ENCODE measurements around the gene KCNK16. TPM values are rescaled to one million over a fixed set of nuclear protein-coding genes. Genes with fewer than 3 reads are reported as not detected.
A peak's percentile ranks its signal among the peaks of the same experiment; 100 is the strongest.

KCNK16 gene
- total and polyA plus RNA-seq, 2 experiments from 2014 or later, result not detected

DNA sequence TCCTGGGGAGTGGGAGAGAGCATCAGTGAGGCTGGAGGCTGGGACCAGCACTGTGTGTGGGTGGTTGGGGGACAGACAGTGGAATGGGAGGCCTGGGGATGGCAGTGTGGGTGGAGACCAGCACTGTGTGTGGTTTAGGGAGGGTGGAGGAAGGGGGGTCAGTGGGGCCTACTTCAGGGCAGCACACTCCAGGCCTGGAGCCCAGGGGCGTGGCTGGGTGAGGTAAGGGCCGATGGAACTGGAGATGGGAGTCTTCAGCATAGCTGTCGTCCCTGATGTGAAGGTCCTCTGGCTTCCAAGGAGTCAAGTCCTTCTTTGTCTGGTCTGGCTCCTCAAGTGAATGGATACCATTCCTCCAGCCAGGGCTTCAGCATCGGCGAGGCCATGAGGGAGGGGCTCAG lies 26.9 kb downstream of the KCNK16 start:
- Histone ChIP-seq H2AFZ (no peak overlapping the region), H3K9me2 (ENCODE audit: insufficient read depth) (no peaks in the 10 kb centered on the region), H3K79me2 (ENCODE audit: insufficient read depth) (no peaks in the 10 kb centered on the region), H3K36me3 (ENCODE audit: low read depth) (no peaks in the 10 kb centered on the region), H3K4me2 (ENCODE audit: unreplicated experiment) (no peak overlapping the region), H3K27ac (no peak overlapping the region), H4K20me1 (ENCODE audit: insufficient read depth) (no peaks in the 10 kb centered on the region), H3K27me3 (replicated peaks; ENCODE audit: insufficient read depth) (no peaks in the 10 kb centered on the region), H3K9me3 (ENCODE audit: low read depth) (no peaks in the 10 kb centered on the region), H3K9ac (no peak overlapping the region), H3K4me3 (no peak overlapping the region), H3K4me1 (ENCODE audit: insufficient read depth) (peaks cover 9% of the 10 kb centered on the region; the same call in 1 of the 2 replicates), H3F3A (ENCODE audit: insufficient read depth) (no peaks in the 10 kb centered on the region)
- WGBS, 2 experiments (ENCODE audit: low coverage in 1 of 2, low lambda C conversion rate in 2 of 2, missing lambda C conversion rate in 2 of 2), result 42 to 46% methylated on average over 5 of the region's 5 CpGs
- no peak for TF ChIP-seq EZH2 (IDR thresholded peaks at IDR 0.05; ENCODE audit: insufficient read depth, poor library complexity, severe bottlenecking)
- no peak for TF ChIP-seq EZH2phosphoT487 (IDR thresholded peaks at IDR 0.05; ENCODE audit: insufficient read depth, low read depth)
- peak; percentile 39 for DNase-seq
- in situ Hi-C loops (cut with MboI), result no loop called here

GRCh38 chr6:39294899-39295298 lies 27.6 kb downstream of the KCNK16 start:
- TF ChIP-seq EZH2phosphoT487 (IDR thresholded peaks at IDR 0.05; ENCODE audit: insufficient read depth, low read depth) (no peak), EZH2 (IDR thresholded peaks at IDR 0.05; ENCODE audit: insufficient read depth, poor library complexity, severe bottlenecking) (no peak)
- Histone ChIP-seq H3K4me2 (ENCODE audit: unreplicated experiment) (no peak overlapping the region), H3K36me3 (ENCODE audit: low read depth) (no peaks in the 10 kb centered on the region), H3K27ac (no peak overlapping the region), H3K27me3 (replicated peaks; ENCODE audit: insufficient read depth) (no peaks in the 10 kb centered on the region), H3F3A (ENCODE audit: insufficient read depth) (no peaks in the 10 kb centered on the region), H3K79me2 (ENCODE audit: insufficient read depth) (no peaks in the 10 kb centered on the region), H4K20me1 (ENCODE audit: insufficient read depth) (no peaks in the 10 kb centered on the region), H3K4me1 (ENCODE audit: insufficient read depth) (peaks cover 9% of the 10 kb centered on the region; the same call in 1 of the 2 replicates), H2AFZ (no peak overlapping the region), H3K9ac (no peak overlapping the region), H3K9me2 (ENCODE audit: insufficient read depth) (no peaks in the 10 kb centered on the region), H3K4me3 (no peak overlapping the region), H3K9me3 (ENCODE audit: low read depth) (no peaks in the 10 kb centered on the region)
- in situ Hi-C loops (cut with MboI), result no loop called here
- DNase-seq, result no peak
- WGBS, 2 experiments (ENCODE audit: low coverage in 1 of 2, low lambda C conversion rate in 2 of 2, missing lambda C conversion rate in 2 of 2), result 74 to 82% methylated on average over 1 of the region's 1 CpG

DNA sequence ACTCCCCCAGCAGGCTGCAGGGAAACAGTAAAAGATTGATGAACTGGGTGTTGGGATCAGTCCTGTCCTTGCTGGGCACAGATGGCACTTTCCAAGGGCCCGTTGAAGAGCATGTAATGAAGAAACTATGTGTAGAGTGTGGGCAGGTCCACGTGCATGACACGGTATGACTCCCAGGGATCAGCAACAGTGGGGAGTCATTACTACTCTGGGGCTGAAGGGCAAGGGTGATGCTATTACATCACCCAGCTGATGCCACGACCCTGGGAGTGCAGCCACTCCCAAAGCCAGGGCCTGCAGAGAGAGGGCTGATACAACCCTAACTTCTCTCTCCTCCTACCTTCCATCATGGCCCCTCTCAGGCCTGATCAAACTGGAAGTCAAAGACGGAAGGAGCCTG lies 28.4 kb downstream of the KCNK16 start:
- no peaks in the 10 kb centered on the region for H3K79me2 ChIP-seq (ENCODE audit: insufficient read depth)
- H3K9me3 ChIP-seq (ENCODE audit: low read depth), result no peaks in the 10 kb centered on the region
- H3K4me2 ChIP-seq (ENCODE audit: unreplicated experiment), result no peak overlapping the region
- peaks cover 9% of the 10 kb centered on the region; the same call in 1 of the 2 replicates for H3K4me1 ChIP-seq (ENCODE audit: insufficient read depth)
- DNase-seq, result peak; percentile 67
- no peak overlapping the region for H3K27ac ChIP-seq
- no peaks in the 10 kb centered on the region for H3K27me3 ChIP-seq (replicated peaks; ENCODE audit: insufficient read depth)
- H3K9ac ChIP-seq, result no peak overlapping the region
- H2AFZ ChIP-seq, result no peak overlapping the region
- no peak overlapping the region for H3K4me3 ChIP-seq
- no peaks in the 10 kb centered on the region for H4K20me1 ChIP-seq (ENCODE audit: insufficient read depth)
- WGBS, 2 experiments (ENCODE audit: low coverage in 1 of 2, low lambda C conversion rate in 2 of 2, missing lambda C conversion rate in 2 of 2), result 20 to 30% methylated on average over 5 of the region's 5 CpGs
- no peaks in the 10 kb centered on the region for H3K9me2 ChIP-seq (ENCODE audit: insufficient read depth)
- TF ChIP-seq EZH2phosphoT487 (IDR thresholded peaks at IDR 0.05; ENCODE audit: insufficient read depth, low read depth), result no peak
- TF ChIP-seq EZH2 (IDR thresholded peaks at IDR 0.05; ENCODE audit: insufficient read depth, poor library complexity, severe bottlenecking), result no peak
- no peaks in the 10 kb centered on the region for H3F3A ChIP-seq (ENCODE audit: insufficient read depth)
- H3K36me3 ChIP-seq (ENCODE audit: low read depth), result no peaks in the 10 kb centered on the region
- in situ Hi-C loops (cut with MboI), result no loop called here

GRCh38 chr6:39292637-39293036 lies 29.9 kb downstream of the KCNK16 start:
- no peaks in the 10 kb centered on the region for H3F3A ChIP-seq (ENCODE audit: insufficient read depth)
- no peaks in the 10 kb centered on the region for H3K79me2 ChIP-seq (ENCODE audit: insufficient read depth)
- H3K4me3 ChIP-seq, result no peak overlapping the region
- no peak overlapping the region for H3K9ac ChIP-seq
- TF ChIP-seq EZH2phosphoT487 (IDR thresholded peaks at IDR 0.05; ENCODE audit: insufficient read depth, low read depth) (no peak), EZH2 (IDR thresholded peaks at IDR 0.05; ENCODE audit: insufficient read depth, poor library complexity, severe bottlenecking) (no peak)
- WGBS, 2 experiments (ENCODE audit: low coverage in 1 of 2, low lambda C conversion rate in 2 of 2, missing lambda C conversion rate in 2 of 2), result 87 to 91% methylated on average over 6 of the region's 6 CpGs
- no peak overlapping the region for H3K4me2 ChIP-seq (ENCODE audit: unreplicated experiment)
- in situ Hi-C loops (cut with MboI), result no loop called here
- H3K27ac ChIP-seq, result no peak overlapping the region
- H3K36me3 ChIP-seq (ENCODE audit: low read depth), result no peaks in the 10 kb centered on the region
- no peaks in the 10 kb centered on the region for H4K20me1 ChIP-seq (ENCODE audit: insufficient read depth)
- no peaks in the 10 kb centered on the region for H3K9me2 ChIP-seq (ENCODE audit: insufficient read depth)
- no peaks in the 10 kb centered on the region for H3K27me3 ChIP-seq (replicated peaks; ENCODE audit: insufficient read depth)
- H3K4me1 ChIP-seq (ENCODE audit: insufficient read depth), result peaks cover 9% of the 10 kb centered on the region; the same call in 1 of the 2 replicates
- no peaks in the 10 kb centered on the region for H3K9me3 ChIP-seq (ENCODE audit: low read depth)
- H2AFZ ChIP-seq, result no peak overlapping the region
- no peak for DNase-seq

GRCh38 chr6:39289490-39289889 lies 33.0 kb downstream of the KCNK16 start:
- H3K79me2 ChIP-seq (ENCODE audit: insufficient read depth), result no peaks in the 10 kb centered on the region
- H3K36me3 ChIP-seq (ENCODE audit: low read depth), result no peaks in the 10 kb centered on the region
- H3K4me1 ChIP-seq (ENCODE audit: insufficient read depth), result no peaks in the 10 kb centered on the region
- H3K9me2 ChIP-seq (ENCODE audit: insufficient read depth), result no peaks in the 10 kb centered on the region
- H2AFZ ChIP-seq, result no peak overlapping the region
- H3K9ac ChIP-seq, result no peak overlapping the region
- in situ Hi-C loops (cut with MboI), result no loop called here
- no peaks in the 10 kb centered on the region for H4K20me1 ChIP-seq (ENCODE audit: insufficient read depth)
- no peak overlapping the region for H3K4me2 ChIP-seq (ENCODE audit: unreplicated experiment)
- 70 to 79% methylated on average over 2 of the region's 2 CpGs for WGBS, 2 experiments (ENCODE audit: low coverage in 1 of 2, low lambda C conversion rate in 2 of 2, missing lambda C conversion rate in 2 of 2)
- TF ChIP-seq EZH2phosphoT487 (IDR thresholded peaks at IDR 0.05; ENCODE audit: insufficient read depth, low read depth) (no peak), EZH2 (IDR thresholded peaks at IDR 0.05; ENCODE audit: insufficient read depth, poor library complexity, severe bottlenecking) (no peak)
- H3K27ac ChIP-seq, result no peak overlapping the region
- no peaks in the 10 kb centered on the region for H3K27me3 ChIP-seq (replicated peaks; ENCODE audit: insufficient read depth)
- DNase-seq, result no peak
- H3K4me3 ChIP-seq, result no peak overlapping the region
- no peaks in the 10 kb centered on the region for H3F3A ChIP-seq (ENCODE audit: insufficient read depth)
- no peaks in the 10 kb centered on the region for H3K9me3 ChIP-seq (ENCODE audit: low read depth)

Measured in GM23248 (cell line).